Measurements from ENCODE around the gene PARD6A. TPM values are rescaled to one million over a fixed set of nuclear protein-coding genes. Genes with fewer than 3 reads are reported as not detected.

PARD6A gene
- total and polyA plus RNA-seq, 2 of the 13 experiments (the other 11 are each of a cell fraction or from before 2014, with no cell fraction given) = 3.5 to 4.3 TPM

DNA sequence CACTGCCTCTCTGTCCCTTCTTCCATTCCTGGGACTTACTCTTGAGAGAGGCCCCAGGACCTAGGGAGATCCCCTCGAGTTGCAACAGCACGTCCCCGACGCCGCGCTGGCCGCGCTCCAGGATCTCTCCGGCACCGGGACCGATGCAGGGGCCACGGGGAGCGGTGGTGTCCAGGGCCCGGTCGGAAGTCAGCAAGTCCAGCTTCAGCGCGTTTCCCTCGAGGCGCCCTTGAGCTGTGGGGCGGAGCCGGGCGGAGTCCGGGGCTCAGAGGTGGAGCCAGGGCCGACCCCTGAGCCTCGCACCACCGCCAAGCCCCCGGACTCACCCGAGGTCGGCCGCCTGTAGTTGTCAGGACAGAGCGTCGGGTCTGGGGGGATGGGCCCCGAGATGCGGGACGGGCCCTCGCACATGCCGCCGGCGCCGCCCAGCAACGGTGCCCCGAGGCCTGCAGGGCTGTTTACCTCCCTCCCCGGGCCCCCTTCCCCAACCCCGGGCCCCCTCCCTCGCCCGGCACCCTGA, 5.3 kb downstream of the PARD6A start (continued):
- peak; percentile 18 for TF ChIP-seq IKZF4 (CRISPR knock-in tag; IDR thresholded peaks at IDR 0.05; ENCODE audit: borderline replicate concordance, low read depth, not compliant biosample characterization)
- no peak for TF ChIP-seq LCORL (IDR thresholded peaks at IDR 0.05)
- peak; percentile 62; the same call in 1 of the 2 replicates for TF ChIP-seq LCORL (CRISPR knock-in tag; IDR thresholded peaks at IDR 0.05)
- peak; percentile 82 for TF ChIP-seq ZSCAN21 (CRISPR knock-in tag; IDR thresholded peaks at IDR 0.05; ENCODE audit: borderline replicate concordance)
- peak; percentile 77; the same call in 1 of the 2 replicates for TF ChIP-seq ATF7-NPFF (CRISPR knock-in tag; IDR thresholded peaks at IDR 0.05; ENCODE audit: low read depth)
- TF ChIP-seq, protein P1, sequence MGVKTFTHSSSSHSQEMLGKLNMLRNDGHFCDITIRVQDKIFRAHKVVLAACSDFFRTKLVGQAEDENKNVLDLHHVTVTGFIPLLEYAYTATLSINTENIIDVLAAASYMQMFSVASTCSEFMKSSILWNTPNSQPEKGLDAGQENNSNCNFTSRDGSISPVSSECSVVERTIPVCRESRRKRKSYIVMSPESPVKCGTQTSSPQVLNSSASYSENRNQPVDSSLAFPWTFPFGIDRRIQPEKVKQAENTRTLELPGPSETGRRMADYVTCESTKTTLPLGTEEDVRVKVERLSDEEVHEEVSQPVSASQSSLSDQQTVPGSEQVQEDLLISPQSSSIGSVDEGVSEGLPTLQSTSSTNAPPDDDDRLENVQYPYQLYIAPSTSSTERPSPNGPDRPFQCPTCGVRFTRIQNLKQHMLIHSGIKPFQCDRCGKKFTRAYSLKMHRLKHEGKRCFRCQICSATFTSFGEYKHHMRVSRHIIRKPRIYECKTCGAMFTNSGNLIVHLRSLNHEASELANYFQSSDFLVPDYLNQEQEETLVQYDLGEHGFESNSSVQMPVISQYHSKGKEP (CRISPR knock-in tag; IDR thresholded peaks at IDR 0.05) = 0 out of 2 replicates have a peak, but pooled peaks have one; percentile 34
- no peak for TF ChIP-seq ZNF777 (CRISPR knock-in tag; IDR thresholded peaks at IDR 0.05)
- TF ChIP-seq ZNF543 (CRISPR knock-in tag; IDR thresholded peaks at IDR 0.05) = no peak; the same call in 1 of the 2 replicates
- no peak; the same call in 1 of the 2 replicates for TF ChIP-seq CBFB (CRISPR knock-in tag; IDR thresholded peaks at IDR 0.05)
- TF ChIP-seq, protein P2, sequence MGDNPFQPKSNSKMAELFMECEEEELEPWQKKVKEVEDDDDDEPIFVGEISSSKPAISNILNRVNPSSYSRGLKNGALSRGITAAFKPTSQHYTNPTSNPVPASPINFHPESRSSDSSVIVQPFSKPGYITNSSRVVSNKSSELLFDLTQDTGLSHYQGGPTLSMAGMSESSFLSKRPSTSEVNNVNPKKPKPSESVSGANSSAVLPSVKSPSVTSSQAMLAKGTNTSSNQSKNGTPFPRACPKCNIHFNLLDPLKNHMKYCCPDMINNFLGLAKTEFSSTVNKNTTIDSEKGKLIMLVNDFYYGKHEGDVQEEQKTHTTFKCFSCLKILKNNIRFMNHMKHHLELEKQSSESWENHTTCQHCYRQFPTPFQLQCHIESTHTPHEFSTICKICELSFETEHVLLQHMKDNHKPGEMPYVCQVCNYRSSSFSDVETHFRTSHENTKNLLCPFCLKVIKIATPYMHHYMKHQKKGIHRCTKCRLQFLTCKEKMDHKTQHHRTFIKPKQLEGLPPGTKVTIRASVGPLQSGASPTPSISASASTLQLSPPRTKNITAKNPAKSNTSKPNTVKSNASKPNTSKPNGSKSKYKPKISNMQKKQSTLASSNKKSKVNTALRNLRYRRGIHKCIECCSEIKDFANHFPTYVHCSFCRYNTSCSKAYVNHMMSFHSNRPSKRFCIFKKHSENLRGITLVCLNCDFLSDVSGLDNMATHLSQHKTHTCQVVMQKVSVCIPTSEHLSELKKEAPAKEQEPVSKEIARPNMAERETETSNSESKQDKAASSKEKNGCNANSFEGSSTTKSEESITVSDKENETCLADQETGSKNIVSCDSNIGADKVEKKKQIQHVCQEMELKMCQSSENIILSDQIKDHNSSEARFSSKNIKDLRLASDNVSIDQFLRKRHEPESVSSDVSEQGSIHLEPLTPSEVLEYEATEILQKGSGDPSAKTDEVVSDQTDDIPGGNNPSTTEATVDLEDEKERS (CRISPR knock-in tag; IDR thresholded peaks at IDR 0.05) = peak; percentile 60; the same call in 1 of the 2 replicates
- no peak for TF ChIP-seq GABPB1 (CRISPR knock-in tag; IDR thresholded peaks at IDR 0.05)
- TF ChIP-seq GATAD2A (CRISPR knock-in tag; IDR thresholded peaks at IDR 0.05) = peak; percentile 44; the same call in 1 of the 2 replicates
- peak; percentile 70; the same call in 1 of the 2 replicates for TF ChIP-seq CAMTA2 (CRISPR knock-in tag; IDR thresholded peaks at IDR 0.05; ENCODE audit: borderline replicate concordance)
- peak; percentile 58; the same call in 1 of the 2 replicates for TF ChIP-seq MEF2D (CRISPR knock-in tag; IDR thresholded peaks at IDR 0.05)
- TF ChIP-seq HMGA1 (CRISPR knock-in tag; conservative IDR thresholded peaks at IDR 0.05) = no peak
- peak; percentile 21 for TF ChIP-seq ZMYM3 (CRISPR knock-in tag; IDR thresholded peaks at IDR 0.05)
- TF ChIP-seq, protein P3, sequence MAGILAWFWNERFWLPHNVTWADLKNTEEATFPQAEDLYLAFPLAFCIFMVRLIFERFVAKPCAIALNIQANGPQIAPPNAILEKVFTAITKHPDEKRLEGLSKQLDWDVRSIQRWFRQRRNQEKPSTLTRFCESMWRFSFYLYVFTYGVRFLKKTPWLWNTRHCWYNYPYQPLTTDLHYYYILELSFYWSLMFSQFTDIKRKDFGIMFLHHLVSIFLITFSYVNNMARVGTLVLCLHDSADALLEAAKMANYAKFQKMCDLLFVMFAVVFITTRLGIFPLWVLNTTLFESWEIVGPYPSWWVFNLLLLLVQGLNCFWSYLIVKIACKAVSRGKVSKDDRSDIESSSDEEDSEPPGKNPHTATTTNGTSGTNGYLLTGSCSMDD (CRISPR knock-in tag; IDR thresholded peaks at IDR 0.05) = 0 out of 2 replicates have a peak, but pooled peaks have one; percentile 23
- TF ChIP-seq ZFP36L1 (CRISPR knock-in tag; IDR thresholded peaks at IDR 0.05) = 0 out of 2 replicates have a peak, but pooled peaks have one; percentile 25
- peak; percentile 46; the same call in 1 of the 2 replicates for TF ChIP-seq HNF4A (CRISPR knock-in tag; IDR thresholded peaks at IDR 0.05)
- TF ChIP-seq MIER2 (CRISPR knock-in tag; IDR thresholded peaks at IDR 0.05) = peak; percentile 74; the same call in 1 of the 2 replicates
- no peak; the same call in 1 of the 2 replicates for TF ChIP-seq CEBPG (CRISPR knock-in tag; IDR thresholded peaks at IDR 0.05)

Data from HepG2 (cell line).